Measurements from ENCODE around the gene MAP1B.

GRCh38 chr5:72210888-72211678, 103.8 kb downstream of the MAP1B start:
- TF ChIP-seq CTCF (conservative IDR thresholded peaks at IDR 0.05) (no peak), EZH2 (IDR thresholded peaks at IDR 0.05; ENCODE audit: low read depth) (no peak)
